Hindlimb muscle (tissue), 1 donor: ENCODE measurements around the gene ROR1. TPM values are rescaled to one million over a fixed set of nuclear protein-coding genes. Genes with fewer than 3 reads are reported as not detected.

Experiments used
- DNase-seq: peaks from one replicate; pipeline ENCODE4 v3.0.0-alpha.2; 2013
- polyA plus RNA-seq: library from polyadenylated mRNA; unstranded; fragments of 120-200 nt; gene quantifications from one replicate; pipeline ENCODE4 v1.2.1, GENCODE V29; 2013; ENCODE audit not compliant: insufficient read length

ROR1 gene
- 9.5 TPM for polyA plus RNA-seq

DNA sequence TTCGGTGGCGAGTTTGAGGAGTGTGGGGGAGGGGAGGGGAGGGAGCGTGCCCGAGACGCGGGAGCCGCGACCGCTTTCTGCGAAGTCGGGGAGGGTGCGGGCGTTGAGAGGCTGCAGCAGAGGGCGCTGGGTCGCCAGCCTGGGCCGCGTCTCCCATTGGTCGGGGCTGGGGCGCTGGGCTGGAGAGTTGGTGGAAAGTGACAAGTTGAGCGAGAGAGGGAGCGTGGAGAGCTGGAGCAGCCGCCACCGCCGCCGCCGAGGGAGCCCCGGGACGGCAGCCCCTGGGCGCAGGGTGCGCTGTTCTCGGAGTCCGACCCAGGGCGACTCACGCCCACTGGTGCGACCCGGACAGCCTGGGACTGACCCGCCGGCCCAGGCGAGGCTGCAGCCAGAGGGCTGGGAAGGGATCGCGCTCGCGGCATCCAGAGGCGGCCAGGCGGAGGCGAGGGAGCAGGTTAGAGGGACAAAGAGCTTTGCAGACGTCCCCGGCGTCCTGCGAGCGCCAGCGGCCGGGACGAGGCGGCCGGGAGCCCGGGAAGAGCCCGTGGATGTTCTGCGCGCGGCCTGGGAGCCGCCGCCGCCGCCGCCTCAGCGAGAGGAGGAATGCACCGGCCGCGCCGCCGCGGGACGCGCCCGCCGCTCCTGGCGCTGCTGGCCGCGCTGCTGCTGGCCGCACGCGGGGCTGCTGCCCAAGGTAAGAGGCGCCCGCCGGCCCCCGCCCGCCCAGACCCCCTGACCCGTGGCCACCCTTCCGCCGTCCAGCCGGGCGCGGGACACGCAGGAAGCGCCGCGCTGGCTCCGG lies at the start of gene ROR1:
ROR1 (plus strand) TSS at position 203 of the 802 bp plus-strand sequence.
- peak; percentile 87 for DNase-seq

DNA sequence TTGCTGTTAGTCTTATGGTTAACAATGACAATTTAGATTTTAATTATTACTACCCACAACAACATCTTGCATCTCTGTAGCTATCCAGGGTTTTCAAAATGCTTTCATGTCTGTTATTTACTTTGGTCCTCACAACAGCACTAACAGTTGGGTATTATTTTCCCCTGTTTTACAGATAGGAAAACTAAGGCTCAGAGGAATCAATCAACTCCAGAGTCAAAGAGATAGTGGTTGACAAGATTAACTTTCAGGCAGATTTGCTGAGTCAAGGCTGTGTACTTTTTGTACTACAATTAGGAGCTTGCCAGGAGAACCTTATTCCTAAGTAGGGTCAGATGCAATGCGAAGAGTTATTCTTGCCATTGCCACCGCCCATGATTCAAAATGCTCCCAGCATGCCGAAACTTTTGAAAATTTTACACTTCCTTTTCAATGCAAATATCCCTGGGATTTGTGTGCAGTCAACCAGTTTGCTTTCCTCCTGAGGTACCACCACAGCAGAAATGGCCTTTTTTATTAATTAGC lies 49.4 kb upstream of the ROR1 start:
- no peak for DNase-seq

DNA sequence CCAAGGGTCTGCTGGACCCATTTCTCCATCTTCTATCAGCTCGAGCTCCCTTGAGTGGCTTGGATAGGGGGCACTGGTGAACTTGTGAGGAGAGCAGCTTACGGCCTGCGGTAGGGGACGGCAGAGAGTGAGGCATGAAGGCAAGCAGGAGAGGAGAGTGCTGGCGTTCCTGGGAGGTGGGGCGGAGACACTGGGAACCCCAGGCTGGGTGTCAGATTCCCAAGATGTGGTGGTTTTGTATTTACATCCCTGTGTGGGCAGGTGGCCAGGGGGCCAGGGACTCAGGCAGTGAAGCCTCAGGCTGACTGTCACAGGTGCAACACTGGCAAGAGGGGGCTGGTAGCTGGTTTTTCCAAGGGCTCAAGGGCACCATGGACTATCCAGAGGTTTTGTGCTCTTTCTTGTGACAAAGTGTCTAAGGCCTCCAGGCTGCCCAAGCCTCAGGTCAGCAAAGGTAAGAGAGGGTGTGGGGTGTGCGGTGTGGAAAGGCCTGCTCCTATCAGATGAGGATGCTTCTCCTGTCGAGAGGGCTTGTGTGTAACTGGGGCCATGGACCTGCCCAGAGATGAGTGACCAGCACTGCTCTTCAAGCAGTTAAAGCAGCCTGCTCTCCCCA lies 45.1 kb upstream of the ROR1 start:
- DNase-seq = no peak

DNA sequence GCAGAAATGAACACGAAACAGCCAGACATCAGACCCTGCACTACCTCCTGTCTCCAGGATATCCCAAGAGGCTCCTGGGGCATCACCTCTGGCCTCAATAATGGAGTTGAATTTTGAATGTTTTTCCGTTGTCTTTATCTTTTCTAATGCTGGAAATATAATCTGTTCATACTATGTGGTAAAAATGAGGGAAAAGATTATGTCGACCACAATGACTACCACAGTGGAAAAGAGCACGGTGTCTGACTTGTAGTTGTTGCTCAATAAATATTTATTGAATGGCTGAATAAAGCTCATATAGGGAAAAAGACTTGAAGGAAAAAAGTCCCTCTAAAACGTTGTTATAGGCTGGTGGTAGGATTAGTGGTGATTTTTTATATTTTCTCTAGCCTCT lies 44.6 kb upstream of the ROR1 start:
- DNase-seq = no peak

DNA sequence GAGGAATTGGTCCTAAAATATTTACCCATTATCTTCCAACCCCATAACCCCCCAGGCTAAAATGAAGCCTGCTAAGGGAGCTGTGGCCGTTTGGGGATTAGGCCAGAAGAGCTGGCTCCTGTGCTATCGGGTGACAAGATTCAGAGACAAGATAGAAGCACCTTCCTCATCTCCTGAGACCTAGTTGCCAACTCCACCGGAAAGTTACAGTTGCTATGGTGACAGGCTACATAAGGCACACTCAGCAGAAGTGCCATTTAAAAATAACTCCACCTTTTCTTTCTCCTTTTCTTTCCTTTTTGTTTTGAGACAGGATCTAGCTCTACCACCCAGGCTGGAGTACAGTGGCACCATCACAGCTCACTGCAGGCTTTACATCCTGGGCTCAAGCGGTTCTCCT lies 43.6 kb upstream of the ROR1 start:
- DNase-seq = no peak

DNA sequence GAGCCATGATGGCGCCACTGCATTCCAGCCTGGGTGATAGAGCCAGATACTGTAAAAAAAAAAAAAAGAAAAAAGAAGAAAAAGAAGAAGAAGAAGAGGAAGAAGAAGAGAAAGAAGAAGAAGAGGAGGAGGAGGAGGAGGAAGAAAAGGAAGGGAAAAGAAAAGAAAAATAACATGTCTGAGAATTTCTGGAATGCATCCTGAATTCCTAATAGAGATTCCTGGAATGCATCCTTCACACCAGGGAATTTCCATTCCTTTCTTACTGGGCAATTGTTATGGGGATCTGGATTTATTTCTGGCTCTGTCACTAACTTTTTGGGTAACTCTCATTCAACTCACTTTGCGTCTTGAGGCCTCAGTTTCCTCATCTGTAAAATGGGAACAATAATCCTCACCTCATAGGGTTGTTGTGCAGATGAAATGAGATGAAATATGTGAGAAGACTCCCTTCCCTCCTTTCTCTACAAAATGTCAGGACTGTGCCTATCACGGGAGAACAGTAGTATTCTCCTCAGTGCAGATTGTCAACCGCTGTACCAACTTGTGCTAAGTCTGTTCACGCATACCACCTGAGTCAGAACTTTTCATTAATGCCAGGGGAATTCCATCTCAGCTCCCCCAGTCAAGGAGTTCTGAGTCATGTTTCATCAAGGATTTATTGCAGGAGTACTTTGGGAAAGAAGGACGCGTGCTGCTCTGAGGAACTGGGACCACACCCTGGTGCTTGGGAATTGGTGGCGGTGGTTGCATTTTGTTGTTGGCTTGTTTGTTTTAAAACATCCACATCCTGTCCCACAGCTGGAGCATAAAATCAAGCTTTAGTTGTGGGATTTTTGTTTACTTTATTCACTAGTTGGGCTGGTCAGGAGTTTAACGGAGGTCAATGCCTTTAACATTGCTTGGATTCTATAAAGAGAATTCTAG lies 42.4 kb upstream of the ROR1 start:
- DNase-seq = no peak

DNA sequence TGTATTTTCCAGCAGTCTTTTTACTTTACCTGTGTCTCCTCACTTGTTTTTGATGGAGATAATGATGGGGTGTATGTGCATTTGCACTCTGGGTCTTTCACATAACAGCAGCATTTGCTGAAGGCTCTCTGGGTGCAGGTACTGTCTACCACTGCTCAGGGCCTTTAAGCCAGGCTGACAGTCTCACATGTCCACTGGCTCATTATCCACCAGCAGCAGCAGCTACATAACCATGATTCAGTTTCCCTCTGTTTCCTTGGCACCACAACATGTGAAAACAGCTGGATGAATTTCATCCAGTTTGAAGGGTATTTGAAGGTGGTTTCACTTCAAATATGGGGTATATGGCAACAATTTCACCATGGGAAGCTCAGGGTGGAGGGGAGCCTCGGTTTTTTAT lies 41.2 kb upstream of the ROR1 start:
- DNase-seq = no peak

DNA sequence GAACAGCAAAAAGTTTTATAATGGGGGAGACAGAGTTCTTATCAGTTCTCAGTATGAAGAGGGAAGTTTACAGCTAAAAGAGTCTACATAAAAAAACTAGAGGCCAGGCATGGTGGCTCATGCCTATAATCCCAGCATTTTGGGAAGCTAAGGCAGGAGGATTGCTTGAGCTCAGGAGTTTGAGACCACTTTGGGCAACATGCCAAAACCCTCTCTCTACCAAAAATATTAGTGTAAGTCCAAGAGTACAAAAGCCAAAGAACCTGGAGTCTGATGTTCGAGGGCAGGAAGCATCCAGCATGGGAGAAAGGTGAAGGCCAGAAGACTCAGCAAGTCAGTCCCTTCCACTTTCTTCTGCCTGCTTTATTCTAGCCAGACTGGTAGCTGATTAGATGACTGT lies 35.0 kb upstream of the ROR1 start:
- DNase-seq = no peak

DNA sequence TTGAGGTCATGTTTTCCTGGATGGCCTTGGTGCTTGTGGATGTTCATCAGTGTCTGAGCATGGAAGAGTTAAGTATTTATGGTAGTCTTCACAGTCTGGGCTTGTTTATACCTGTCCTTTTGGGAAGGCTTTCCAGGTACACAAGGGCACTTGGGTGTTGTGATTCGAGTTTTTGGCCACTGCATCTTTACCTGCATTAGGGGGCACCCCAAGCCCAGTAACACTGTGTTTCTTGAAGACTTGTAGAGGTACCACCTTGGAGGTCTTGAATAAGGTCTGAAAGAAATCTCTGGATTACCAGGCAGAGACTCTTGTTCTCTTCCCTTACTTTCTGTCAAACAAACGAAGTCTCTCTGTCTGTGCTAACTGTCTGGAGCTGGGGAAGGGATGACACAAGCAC lies 34.4 kb upstream of the ROR1 start:
- DNase-seq = no peak

DNA sequence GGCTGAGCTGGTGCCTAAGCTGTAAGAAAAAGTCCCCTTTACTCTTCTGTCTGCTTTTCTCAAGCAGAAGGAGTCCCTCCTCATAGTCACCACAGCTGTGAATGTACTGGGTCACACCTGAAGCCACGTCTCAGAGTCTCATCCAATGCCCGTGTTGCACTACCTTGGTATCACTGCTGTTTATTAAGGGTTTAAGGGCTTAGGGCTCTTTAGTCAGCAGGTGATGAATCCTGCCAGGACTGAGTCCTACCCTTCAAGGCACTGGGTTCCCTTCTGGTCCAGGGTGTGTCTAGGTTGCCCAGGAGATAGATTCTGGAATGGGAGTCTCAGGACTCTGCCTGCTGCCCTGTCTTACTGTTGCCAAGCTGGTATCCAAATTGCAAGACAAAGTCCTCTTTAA lies 33.4 kb upstream of the ROR1 start:
- DNase-seq = no peak

DNA sequence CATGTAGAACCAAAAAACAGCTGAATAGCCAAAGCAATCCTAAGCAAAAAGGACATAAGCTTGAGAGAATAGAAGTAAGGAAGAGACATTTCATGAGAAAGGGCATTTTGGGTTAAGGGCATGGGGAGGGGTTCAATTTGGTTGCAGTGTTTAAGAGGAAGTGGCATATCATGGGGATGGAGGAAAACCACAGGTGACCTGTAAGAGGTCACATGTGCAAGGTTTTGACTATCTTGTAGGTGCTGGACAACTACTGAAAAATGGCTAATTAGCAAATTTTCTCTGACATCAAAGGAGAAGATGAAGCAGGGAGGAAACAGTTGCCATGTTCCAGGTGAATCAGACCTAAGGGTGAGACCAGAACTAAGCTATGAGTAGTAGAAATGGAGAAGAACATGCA lies 31.3 kb upstream of the ROR1 start:
- no peak for DNase-seq

DNA sequence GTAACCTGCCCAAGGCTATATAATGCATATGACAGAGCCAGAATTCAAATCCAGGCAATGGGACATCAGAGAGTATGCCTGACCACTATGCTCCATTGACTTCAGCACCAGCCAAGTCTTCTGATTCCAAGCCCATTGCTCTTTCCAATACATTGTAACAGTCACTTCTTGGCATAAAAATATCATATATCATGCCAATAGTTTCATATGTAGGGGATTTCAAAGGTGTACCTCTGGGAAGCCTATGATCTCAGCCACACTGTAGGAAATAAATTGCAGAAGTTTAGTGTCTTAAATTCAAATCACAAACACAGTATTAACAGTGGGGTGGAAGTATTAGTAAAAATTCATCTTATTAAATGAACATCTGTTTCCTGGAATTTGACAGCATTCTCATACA lies 30.0 kb upstream of the ROR1 start:
- no peak for DNase-seq

DNA sequence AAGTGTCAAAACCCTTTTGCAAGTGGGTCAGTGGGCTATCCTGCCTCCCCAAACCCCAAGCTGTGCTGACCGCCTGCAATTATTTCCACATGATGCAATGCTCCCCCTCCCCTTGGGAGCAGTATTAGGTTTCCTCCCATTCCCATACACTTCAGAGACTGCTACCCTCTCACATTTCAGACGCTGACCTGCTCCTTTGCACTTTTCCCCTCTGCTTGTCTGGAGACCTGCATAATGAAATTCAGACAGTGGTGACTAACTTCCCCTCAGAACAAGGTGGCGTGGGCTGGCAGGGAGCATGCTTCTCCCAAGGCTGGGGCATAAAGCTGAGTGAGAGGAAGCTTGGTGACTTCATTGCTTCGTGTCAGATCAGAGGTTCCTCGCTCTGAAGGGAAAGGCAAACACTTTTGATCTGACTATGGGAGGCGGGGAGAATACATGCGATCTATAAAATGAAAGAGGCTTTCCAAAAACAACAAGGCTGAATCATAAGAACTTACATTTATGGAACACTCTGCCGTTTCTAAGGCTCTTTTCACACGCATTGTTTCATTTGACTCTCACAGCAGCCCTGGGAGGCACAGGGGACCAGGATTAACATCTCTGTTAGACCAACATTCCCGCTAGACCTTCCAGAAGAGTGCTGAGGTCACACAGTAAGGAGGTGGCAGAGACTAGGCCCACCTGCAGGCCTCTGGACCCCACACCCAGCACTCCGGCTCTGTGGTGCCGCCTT lies 27.5 kb upstream of the ROR1 start:
- DNase-seq = no peak

DNA sequence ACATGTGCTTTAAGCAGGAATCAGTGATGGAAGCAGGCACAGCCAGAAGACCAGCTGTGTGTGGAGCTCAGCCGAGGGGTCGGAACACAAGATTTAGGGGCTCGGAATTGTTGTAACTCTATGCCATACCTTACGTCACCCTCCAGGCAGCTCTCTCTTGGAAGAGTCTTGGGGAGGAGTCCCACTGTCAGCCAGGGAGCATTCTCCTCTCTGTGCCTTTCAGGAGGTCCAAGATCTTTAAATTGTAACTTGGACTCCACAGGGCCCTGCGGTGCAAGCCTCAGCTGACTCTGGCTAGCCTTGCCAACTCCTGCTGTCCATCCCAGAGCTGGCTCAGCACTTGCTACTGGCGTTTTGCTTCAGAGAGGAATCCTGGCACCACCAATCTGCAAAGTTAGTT lies 26.4 kb upstream of the ROR1 start:
- peak; percentile 84 for DNase-seq

DNA sequence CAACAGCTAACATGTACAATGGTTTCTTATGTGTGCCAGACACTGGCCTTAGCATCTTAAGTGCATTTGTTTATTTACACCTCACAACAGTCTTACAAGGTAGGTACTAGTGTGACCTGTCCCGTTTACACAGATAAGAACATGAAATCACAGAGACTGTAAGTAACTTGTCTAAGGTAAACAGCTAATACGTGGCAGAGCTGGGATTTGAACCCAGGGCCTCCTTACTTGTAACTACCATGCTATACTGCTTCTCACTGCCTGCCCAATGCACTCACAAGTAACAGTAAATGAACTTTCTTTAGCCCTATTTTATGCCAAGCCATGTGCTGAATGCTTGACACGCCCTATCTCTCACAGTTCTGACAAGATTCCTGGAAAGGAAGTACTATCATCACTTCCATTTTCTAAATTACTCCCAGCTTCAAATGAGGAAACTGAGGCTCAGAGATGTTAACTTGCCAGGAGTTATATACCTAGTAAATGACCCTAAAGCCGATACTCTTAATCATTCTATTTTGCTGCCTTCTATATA lies 25.7 kb upstream of the ROR1 start:
- DNase-seq = no peak

DNA sequence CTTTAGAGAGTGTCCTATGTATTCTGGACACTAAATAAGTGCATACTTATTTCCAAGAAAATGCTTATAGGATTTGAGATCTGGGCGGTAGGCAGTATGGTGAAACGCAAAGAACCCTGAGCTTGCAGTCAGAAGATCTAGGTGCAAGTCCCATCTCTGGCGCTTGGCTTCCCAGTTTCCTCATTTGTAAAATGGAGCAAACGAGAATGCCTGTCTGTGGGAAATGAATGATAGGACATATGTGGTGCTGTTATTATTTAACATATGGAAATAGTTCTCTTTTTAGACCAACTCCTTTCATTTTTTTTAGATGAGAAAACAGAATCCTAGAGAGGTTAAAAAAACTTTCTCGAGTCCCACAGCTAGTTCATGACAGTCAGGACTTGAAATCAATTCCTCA lies 25.2 kb upstream of the ROR1 start:
- no peak for DNase-seq

DNA sequence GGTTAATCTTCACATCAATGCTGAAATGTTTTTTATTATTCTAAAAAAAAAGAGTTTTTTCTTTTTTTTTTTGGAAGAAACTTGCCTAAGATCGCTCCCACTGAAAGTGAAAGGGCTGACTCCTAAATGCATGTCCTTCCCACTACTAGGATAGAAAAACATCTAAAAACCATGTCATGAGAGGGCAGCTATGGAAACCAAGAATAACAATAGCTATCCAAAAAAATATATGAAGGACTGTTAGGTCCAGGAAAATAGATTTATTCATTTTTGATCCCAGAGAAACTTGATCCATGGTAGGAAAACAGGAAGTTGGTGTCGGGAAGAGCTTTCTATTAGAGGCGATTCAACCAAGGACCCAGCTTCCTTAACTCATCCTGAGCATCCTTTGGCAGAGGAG lies 23.1 kb upstream of the ROR1 start:
- no peak for DNase-seq

DNA sequence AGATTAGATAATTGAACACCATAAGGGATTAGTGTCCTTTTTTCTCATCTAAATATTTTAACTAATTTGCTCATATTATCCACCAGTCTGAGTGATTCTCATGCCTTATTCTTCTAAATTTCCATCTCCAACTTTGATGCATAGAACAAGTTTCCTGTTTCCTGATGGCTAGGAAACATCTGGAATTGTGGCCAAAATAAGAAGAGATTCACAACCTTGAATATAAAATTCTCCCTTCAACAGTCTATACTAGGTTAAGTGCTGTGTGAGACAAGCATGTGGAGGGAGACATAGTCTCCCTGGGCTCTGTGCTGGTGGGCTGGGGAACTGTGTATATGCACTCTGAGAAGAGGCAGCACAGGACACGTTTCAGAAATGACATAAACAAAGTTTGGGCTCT lies 21.6 kb upstream of the ROR1 start:
- DNase-seq = no peak

DNA sequence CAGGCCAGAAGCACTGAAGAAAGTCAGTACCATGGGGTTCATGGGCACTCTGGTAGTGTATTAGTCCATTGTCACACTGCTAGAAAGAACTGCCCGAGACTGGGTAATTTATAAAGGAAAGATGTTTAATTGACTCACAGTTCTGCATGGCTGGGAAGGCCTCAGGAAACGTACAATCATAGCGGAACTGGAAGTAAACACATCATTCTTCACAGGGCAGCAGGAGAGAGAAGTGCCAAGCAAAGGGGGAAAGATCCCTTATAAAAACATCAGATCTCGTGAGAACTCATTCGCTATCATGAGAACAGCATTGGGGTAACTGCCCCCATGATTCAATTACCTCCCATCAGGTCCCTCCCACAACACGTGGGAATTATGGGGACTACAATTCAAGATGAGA lies 20.2 kb upstream of the ROR1 start:
- DNase-seq = no peak

DNA sequence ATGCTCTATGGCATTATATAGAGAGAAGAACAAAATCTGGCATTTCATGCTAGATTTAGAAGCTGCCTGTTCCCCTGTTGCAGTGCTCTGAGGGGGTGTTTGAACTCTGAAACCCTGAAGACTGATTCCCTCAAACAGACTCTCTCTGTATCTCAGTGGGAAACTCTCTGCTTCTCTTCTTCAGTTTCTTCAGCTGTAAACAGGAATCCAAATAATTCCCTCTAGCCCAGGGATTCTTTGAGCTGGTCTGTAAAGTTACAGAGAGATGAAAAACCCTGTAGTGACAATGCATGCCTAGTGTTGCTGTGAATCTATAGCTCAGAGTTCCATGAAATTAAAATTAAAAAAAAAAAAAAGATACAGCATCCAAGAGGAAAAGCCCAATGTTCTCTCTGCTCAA lies 17.0 kb upstream of the ROR1 start:
- DNase-seq = no peak

DNA sequence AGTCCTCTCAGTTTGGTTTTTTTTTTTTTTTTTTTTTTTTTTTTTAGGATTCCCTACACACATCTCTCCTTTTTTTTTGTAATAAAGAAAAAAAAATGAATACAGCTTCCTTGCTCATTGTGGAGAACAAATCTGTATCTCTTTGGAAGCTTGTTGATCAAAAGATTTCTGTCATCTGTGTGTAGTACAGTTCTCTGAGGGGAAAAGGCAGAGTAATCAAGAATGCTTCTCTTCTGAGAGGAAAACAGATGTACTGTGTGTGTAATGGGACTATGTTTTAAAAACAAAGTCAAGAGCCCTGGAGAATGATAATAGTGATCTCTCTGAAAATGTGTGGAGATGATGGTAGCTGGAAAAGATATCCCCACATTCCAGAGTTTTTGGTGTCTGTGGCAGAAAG lies 16.5 kb upstream of the ROR1 start:
- DNase-seq = no peak

DNA sequence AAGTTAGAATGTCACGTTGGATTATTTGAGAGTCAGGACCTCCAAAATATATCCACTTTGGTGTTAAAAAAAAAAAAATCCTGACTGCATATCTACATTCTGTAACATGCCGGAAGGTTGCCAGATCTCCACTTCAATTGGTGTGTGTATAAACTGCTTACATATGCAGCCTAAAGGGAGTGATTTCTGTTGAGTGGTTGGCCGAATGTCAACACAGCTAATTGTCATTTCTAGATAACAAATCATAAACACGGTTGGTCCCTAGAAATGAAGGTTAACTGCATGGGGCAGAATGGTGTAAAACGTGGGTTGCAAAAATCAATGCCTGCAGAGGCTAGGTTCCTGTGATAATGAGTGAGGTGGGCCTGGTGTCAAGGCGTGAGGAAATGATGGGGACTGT lies 15.0 kb upstream of the ROR1 start:
- no peak for DNase-seq
